ENCODE results near the gene SHISA6. TPM values are rescaled to one million over a fixed set of nuclear protein-coding genes. Genes with fewer than 3 reads are reported as not detected.

SHISA6 gene
- polyA plus RNA-seq, 1 donor from 2014 or later: 1.8 TPM

DNA sequence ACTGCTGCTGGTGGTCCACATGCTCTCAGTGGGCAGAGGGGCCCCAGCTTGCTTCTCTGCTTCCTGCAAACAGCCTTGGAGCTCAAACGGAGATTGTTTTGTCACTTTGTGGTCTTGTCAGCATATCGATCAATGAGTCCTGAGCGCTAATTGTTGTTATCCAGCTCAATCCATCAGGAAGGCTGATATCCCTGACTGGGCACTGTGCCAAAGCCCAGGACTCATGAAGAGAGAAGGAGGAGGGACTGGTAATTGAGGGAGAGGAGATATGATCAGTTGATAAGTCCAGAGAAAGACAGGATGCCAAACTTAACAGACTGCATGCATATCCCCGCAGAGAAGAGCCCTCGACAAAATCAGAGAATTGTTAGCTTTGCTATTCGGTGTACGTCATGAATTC is 298.6 kb downstream of the SHISA6 start:
- Histone ChIP-seq H3K9ac (ENCODE audit: low read length) (no peak overlapping the region), H2AFZ (ENCODE audit: low read depth, low read length) (no peak overlapping the region), H3K79me2 (replicated peaks; ENCODE audit: insufficient read depth, low read length) (no peaks in the 10 kb centered on the region), H3K4me2 (ENCODE audit: low read length) (no peak overlapping the region), H3K9me3 (ENCODE audit: low read length) (peaks cover 3% of the 10 kb centered on the region), H4K20me1 (ENCODE audit: insufficient read depth) (no peaks in the 10 kb centered on the region), H3K9me2 (ENCODE audit: insufficient read depth, low read length) (no peaks in the 10 kb centered on the region), H3K4me3 (ENCODE audit: low read length) (no peak overlapping the region), H3F3A (ENCODE audit: insufficient read depth, low read length, poor library complexity, severe bottlenecking) (no peaks in the 10 kb centered on the region), H3K36me3 (ENCODE audit: insufficient read depth, low read length) (no peaks in the 10 kb centered on the region), H3K27ac (ENCODE audit: low read length) (no peak overlapping the region), H3K27me3 (ENCODE audit: insufficient read depth, low read depth, low read length) (no peaks in the 10 kb centered on the region)
- TF ChIP-seq, protein P1, sequence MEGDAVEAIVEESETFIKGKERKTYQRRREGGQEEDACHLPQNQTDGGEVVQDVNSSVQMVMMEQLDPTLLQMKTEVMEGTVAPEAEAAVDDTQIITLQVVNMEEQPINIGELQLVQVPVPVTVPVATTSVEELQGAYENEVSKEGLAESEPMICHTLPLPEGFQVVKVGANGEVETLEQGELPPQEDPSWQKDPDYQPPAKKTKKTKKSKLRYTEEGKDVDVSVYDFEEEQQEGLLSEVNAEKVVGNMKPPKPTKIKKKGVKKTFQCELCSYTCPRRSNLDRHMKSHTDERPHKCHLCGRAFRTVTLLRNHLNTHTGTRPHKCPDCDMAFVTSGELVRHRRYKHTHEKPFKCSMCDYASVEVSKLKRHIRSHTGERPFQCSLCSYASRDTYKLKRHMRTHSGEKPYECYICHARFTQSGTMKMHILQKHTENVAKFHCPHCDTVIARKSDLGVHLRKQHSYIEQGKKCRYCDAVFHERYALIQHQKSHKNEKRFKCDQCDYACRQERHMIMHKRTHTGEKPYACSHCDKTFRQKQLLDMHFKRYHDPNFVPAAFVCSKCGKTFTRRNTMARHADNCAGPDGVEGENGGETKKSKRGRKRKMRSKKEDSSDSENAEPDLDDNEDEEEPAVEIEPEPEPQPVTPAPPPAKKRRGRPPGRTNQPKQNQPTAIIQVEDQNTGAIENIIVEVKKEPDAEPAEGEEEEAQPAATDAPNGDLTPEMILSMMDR (IDR thresholded peaks at IDR 0.05; ENCODE audit: poor library complexity, severe bottlenecking): no peak
- TF ChIP-seq MXI1 (conservative IDR thresholded peaks at IDR 0.05; ENCODE audit: poor library complexity, severe bottlenecking): no peak
- TF ChIP-seq, protein P2, sequence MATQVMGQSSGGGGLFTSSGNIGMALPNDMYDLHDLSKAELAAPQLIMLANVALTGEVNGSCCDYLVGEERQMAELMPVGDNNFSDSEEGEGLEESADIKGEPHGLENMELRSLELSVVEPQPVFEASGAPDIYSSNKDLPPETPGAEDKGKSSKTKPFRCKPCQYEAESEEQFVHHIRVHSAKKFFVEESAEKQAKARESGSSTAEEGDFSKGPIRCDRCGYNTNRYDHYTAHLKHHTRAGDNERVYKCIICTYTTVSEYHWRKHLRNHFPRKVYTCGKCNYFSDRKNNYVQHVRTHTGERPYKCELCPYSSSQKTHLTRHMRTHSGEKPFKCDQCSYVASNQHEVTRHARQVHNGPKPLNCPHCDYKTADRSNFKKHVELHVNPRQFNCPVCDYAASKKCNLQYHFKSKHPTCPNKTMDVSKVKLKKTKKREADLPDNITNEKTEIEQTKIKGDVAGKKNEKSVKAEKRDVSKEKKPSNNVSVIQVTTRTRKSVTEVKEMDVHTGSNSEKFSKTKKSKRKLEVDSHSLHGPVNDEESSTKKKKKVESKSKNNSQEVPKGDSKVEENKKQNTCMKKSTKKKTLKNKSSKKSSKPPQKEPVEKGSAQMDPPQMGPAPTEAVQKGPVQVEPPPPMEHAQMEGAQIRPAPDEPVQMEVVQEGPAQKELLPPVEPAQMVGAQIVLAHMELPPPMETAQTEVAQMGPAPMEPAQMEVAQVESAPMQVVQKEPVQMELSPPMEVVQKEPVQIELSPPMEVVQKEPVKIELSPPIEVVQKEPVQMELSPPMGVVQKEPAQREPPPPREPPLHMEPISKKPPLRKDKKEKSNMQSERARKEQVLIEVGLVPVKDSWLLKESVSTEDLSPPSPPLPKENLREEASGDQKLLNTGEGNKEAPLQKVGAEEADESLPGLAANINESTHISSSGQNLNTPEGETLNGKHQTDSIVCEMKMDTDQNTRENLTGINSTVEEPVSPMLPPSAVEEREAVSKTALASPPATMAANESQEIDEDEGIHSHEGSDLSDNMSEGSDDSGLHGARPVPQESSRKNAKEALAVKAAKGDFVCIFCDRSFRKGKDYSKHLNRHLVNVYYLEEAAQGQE (IDR thresholded peaks at IDR 0.05; ENCODE audit: borderline replicate concordance): no peak
- TF ChIP-seq TAF1 (IDR thresholded peaks at IDR 0.05; ENCODE audit: low read depth): no peak
- no peak for TF ChIP-seq EZH2 (IDR thresholded peaks at IDR 0.05; ENCODE audit: borderline replicate concordance, insufficient read depth, low read length, poor library complexity, severe bottlenecking)
- TF ChIP-seq EP300 (conservative IDR thresholded peaks at IDR 0.05; ENCODE audit: poor library complexity, severe bottlenecking): no peak
- no peak for TF ChIP-seq SMC3 (conservative IDR thresholded peaks at IDR 0.05; ENCODE audit: poor library complexity)
- no peak for TF ChIP-seq POLR2AphosphoS5 (IDR thresholded peaks at IDR 0.05)
- TF ChIP-seq RAD21 (conservative IDR thresholded peaks at IDR 0.05): no peak

DNA sequence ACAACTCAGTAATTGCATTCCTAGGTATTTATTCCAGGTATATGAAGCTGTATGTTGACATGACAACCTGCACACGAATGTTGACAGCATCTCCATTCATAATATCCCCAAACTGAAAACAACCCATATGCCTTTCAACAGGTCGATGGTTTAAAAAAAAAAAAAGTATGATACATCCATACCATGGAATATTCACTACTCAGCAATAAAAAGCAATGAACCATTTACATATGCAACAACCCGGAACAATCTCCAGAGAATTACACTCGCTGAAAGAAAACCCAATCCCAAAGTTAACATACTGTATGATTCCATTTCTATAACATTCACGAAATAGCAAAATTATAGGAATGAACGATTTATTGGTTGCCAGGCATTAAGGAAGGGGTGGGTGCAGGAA is 304.0 kb downstream of the SHISA6 start:
- Histone ChIP-seq H3K4me3 (ENCODE audit: low read length) (no peak overlapping the region), H3K36me3 (ENCODE audit: insufficient read depth, low read length) (no peaks in the 10 kb centered on the region), H4K20me1 (ENCODE audit: insufficient read depth) (no peaks in the 10 kb centered on the region), H3K4me2 (ENCODE audit: low read length) (no peak overlapping the region), H3K27me3 (ENCODE audit: insufficient read depth, low read depth, low read length) (no peaks in the 10 kb centered on the region), H2AFZ (ENCODE audit: low read depth, low read length) (no peak overlapping the region), H3K79me2 (replicated peaks; ENCODE audit: insufficient read depth, low read length) (no peaks in the 10 kb centered on the region), H3K9me3 (ENCODE audit: low read length) (peaks cover 3% of the 10 kb centered on the region), H3K9ac (ENCODE audit: low read length) (no peak overlapping the region), H3K9me2 (ENCODE audit: insufficient read depth, low read length) (no peaks in the 10 kb centered on the region), H3F3A (ENCODE audit: insufficient read depth, low read length, poor library complexity, severe bottlenecking) (no peaks in the 10 kb centered on the region), H3K27ac (ENCODE audit: low read length) (no peak overlapping the region)
- TF ChIP-seq, protein P2 (IDR thresholded peaks at IDR 0.05; ENCODE audit: borderline replicate concordance): no peak
- no peak for TF ChIP-seq RAD21 (conservative IDR thresholded peaks at IDR 0.05)
- TF ChIP-seq, protein P1 (IDR thresholded peaks at IDR 0.05; ENCODE audit: poor library complexity, severe bottlenecking): no peak
- no peak for TF ChIP-seq EZH2 (IDR thresholded peaks at IDR 0.05; ENCODE audit: borderline replicate concordance, insufficient read depth, low read length, poor library complexity, severe bottlenecking)
- no peak for TF ChIP-seq TAF1 (IDR thresholded peaks at IDR 0.05; ENCODE audit: low read depth)
- no peak for TF ChIP-seq SMC3 (conservative IDR thresholded peaks at IDR 0.05; ENCODE audit: poor library complexity)
- no peak for TF ChIP-seq MXI1 (conservative IDR thresholded peaks at IDR 0.05; ENCODE audit: poor library complexity, severe bottlenecking)
- no peak for TF ChIP-seq EP300 (conservative IDR thresholded peaks at IDR 0.05; ENCODE audit: poor library complexity, severe bottlenecking)
- TF ChIP-seq POLR2AphosphoS5 (IDR thresholded peaks at IDR 0.05): no peak
